HG02981 (cell line): ENCODE data around the gene PRKCH.
"Not testable (repeated sequence)": the region's sequence is repeated elsewhere in the genome, so short reads cannot be mapped to it uniquely, and the experiment has no call there.

Experiments
- ATAC-seq: cut with Tn5 transposase; IDR thresholded peaks from one replicate; pipeline ENCODE4 v1.9.1; 2021; ENCODE audit warnings: mild to moderate bottlenecking, moderate library complexity; ENCODE audit not compliant: unreplicated experiment

PRKCH gene

GRCh38 chr14:61304688-61305087 lies 16.7 kb upstream of the PRKCH start:
- no peak for ATAC-seq

- no peak for ATAC-seq
Measured at GRCh38 chr14:61308198-61308597, 13.2 kb upstream of the PRKCH start.

GRCh38 chr14:61308701-61309100 lies 12.7 kb upstream of the PRKCH start:
- ATAC-seq = not testable (repeated sequence)

GRCh38 chr14:61315313-61315712 lies 6.1 kb upstream of the PRKCH start:
- ATAC-seq = no peak

GRCh38 chr14:61319086-61319485 lies 2.3 kb upstream of the PRKCH start:
- no peak for ATAC-seq

- ATAC-seq = no peak
Measured at GRCh38 chr14:61319706-61320105, 1.7 kb upstream of the PRKCH start.

GRCh38 chr14:61320170-61320569 lies 1.2 kb upstream of the PRKCH start:
- not testable (repeated sequence) for ATAC-seq

- no peak for ATAC-seq
Measured at GRCh38 chr14:61320806-61321384, 484 bp upstream of the PRKCH start.

GRCh38 chr14:61322011-61322798 lies 826 bp downstream of the PRKCH start:
- ATAC-seq = no peak

GRCh38 chr14:61322799-61323290 lies 1.5 kb downstream of the PRKCH start:
- no peak for ATAC-seq

- ATAC-seq = no peak
Measured at GRCh38 chr14:61323970-61324369, 2.6 kb downstream of the PRKCH start.

GRCh38 chr14:61325166-61325565 lies 3.8 kb downstream of the PRKCH start:
- ATAC-seq = no peak

GRCh38 chr14:61326146-61326545 lies 4.8 kb downstream of the PRKCH start:
- ATAC-seq = no peak

- ATAC-seq = no peak
Measured at GRCh38 chr14:61326847-61327246, 5.5 kb downstream of the PRKCH start.

GRCh38 chr14:61328626-61329262 lies 7.4 kb downstream of the PRKCH start:
- no peak for ATAC-seq

GRCh38 chr14:61329478-61330051 lies 8.2 kb downstream of the PRKCH start:
- no peak for ATAC-seq

GRCh38 chr14:61330511-61330910 lies 9.1 kb downstream of the PRKCH start:
- ATAC-seq = no peak

- ATAC-seq = no peak
Measured at GRCh38 chr14:61331992-61332657, 10.7 kb downstream of the PRKCH start.

- ATAC-seq = no peak
Measured at GRCh38 chr14:61332658-61333029, 11.3 kb downstream of the PRKCH start.

GRCh38 chr14:61333087-61333486 lies 11.7 kb downstream of the PRKCH start:
- ATAC-seq = no peak

GRCh38 chr14:61334197-61334701 lies 12.9 kb downstream of the PRKCH start:
- ATAC-seq = no peak
